Thoracic aorta (tissue), 2 donors: ENCODE data around the gene PHF21A. TPM values are rescaled to one million over a fixed set of nuclear protein-coding genes. Genes with fewer than 3 reads are reported as not detected.

Experiments used
- ATAC-seq: fragments of 150-250 bp; one replicate; pipeline ENCODE4 v1.8.0; 2017; ENCODE audit warnings: low read depth; ENCODE audit not compliant: insufficient number of reproducible peaks, low FRiP score
- DNase-seq: peaks from one replicate; pipeline ENCODE4 v3.0.0-alpha.2; 2020; ENCODE audit warnings: low spot score
- H3K27ac ChIP-seq, 2 donors: fragments of 200-600 bp; sonication (generic); 1 replicate in 1 of 2; 2 replicates in 1 of 2; pipeline ENCODE4 v1.5.1; 2016; ENCODE audit warnings: mild to moderate bottlenecking in 2 of 2, moderate library complexity in 2 of 2
- H3K27me3 ChIP-seq: fragments of 200-600 bp; sonication (generic); replicated peaks from 2 replicates; pipeline ENCODE4 v1.6.0; 2016; ENCODE audit warnings: mild to moderate bottlenecking; ENCODE audit not compliant: insufficient read depth
- H3K36me3 ChIP-seq: fragments of 200-600 bp; sonication (generic); one replicate; pipeline ENCODE4 v1.5.1; 2016
- H3K4me1 ChIP-seq, 2 donors: fragments of 200-600 bp; sonication (generic); 1 replicate in 1 of 2; 2 replicates in 1 of 2; pipeline versions ENCODE4 v1.5.1 to v1.6.0; 2016; ENCODE audit warnings: low read depth in 2 of 2, mild to moderate bottlenecking in 1 of 2; ENCODE audit not compliant: control insufficient read depth in 1 of 2
- H3K4me3 ChIP-seq: fragments of 200-600 bp; sonication (generic); 2 replicates; pipeline ENCODE4 v1.5.1; 2016; ENCODE audit warnings: mild to moderate bottlenecking
- H3K9me3 ChIP-seq: fragments of 200-600 bp; sonication (generic); 2 replicates; pipeline ENCODE4 v1.5.1; 2016
- CTCF ChIP-seq: fragments of 200-600 bp; sonication (generic); IDR thresholded peaks from one replicate; pipeline ENCODE4 v1.5.1; 2019; ENCODE audit warnings: antibody characterized with exemption
- total RNA-seq, 2 donors: library from RNA; depleted of rRNA; stranded (reverse); fragments of >200 nt; gene quantifications; one replicate each; pipeline versions ENCODE4 v1.1.0 to v1.2.3, GENCODE V29; 2016

PHF21A gene
- total RNA-seq, 2 donors from 2014 or later: 62.3 to 104 TPM

GRCh38 chr11:45926001-45926401 is 195.3 kb downstream of the PHF21A start:
- no peak overlapping the region for H3K27ac ChIP-seq
- ATAC-seq: no peak
- no peaks in the 10 kb centered on the region for H3K36me3 ChIP-seq
- H3K27me3 ChIP-seq: peaks cover 6% of the 10 kb centered on the region
- no peak for DNase-seq
- TF ChIP-seq CTCF: no peak
- no peak overlapping the region for H3K4me3 ChIP-seq
- H3K4me1 ChIP-seq: peaks cover 7 to 16% of the 10 kb centered on the region in 2 donors
- H3K9me3 ChIP-seq: no peaks in the 10 kb centered on the region

- no peak for TF ChIP-seq CTCF
- Histone ChIP-seq H3K27ac (no peak overlapping the region), H3K27me3 (peaks cover 6% of the 10 kb centered on the region), H3K4me1 (peaks cover 7 to 16% of the 10 kb centered on the region in 2 donors), H3K9me3 (no peaks in the 10 kb centered on the region), H3K36me3 (no peaks in the 10 kb centered on the region), H3K4me3 (no peak overlapping the region)
- ATAC-seq (no peak), DNase-seq (no peak)
Observed at GRCh38 chr11:45925550-45925949, 195.7 kb downstream of the PHF21A start.

- Histone ChIP-seq H3K36me3 (no peaks in the 10 kb centered on the region), H3K9me3 (no peaks in the 10 kb centered on the region), H3K27ac (no peak overlapping the region), H3K27me3 (peaks cover 6% of the 10 kb centered on the region), H3K4me3 (no peak overlapping the region), H3K4me1 (peaks cover 7 to 16% of the 10 kb centered on the region in 2 donors)
- DNase-seq (no peak), ATAC-seq (no peak)
- no peak for TF ChIP-seq CTCF
Observed at GRCh38 chr11:45924927-45925326, 196.3 kb downstream of the PHF21A start.

GRCh38 chr11:45924036-45924915 is 197.0 kb downstream of the PHF21A start:
- ATAC-seq (no peak), DNase-seq (no peak)
- Histone ChIP-seq H3K4me1 (peaks cover 7 to 16% of the 10 kb centered on the region in 2 donors), H3K4me3 (no peak overlapping the region), H3K27me3 (peaks cover 6% of the 10 kb centered on the region), H3K36me3 (no peaks in the 10 kb centered on the region), H3K27ac (no peak overlapping the region), H3K9me3 (no peaks in the 10 kb centered on the region)
- TF ChIP-seq CTCF: no peak

DNA sequence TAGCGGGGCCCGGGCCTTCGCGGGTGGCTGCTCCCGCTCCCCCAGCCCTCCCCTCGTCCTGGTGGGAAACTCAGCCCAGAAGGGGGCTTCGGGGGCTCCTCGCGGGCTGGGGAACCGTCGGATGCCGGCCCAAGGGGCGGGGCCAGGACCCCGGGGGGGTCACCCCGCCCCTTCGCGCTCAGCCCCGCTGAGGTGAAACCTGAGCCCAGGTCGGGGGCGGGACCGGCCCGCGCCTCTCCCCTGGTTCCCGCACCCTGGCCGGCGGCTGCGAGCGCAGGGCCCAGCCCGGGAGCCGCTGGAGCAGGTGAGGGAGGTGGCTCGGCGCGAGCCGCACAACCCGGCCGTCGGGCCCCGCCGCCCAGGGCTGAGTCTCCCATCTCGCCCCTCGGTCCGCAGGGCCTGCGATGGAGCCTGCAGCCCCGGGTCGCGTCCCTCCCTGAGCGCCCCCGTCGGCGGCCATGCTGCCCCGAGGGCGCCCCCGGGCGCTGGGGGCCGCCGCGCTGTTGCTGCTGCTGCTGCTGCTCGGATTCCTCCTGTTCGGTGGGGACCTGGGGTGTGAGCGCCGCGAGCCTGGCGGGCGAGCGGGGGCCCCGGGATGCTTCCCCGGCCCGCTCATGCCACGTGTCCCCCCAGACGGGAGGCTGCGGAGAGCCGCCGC is 198.7 kb downstream of the PHF21A start, which contains the start of gene LARGE2:
Gene LARGE2 (plus strand): TSS at position 232 of the 658 bp plus-strand sequence. CDS start 227 bp downstream, at position 459.
- no peak for ATAC-seq
- Histone ChIP-seq H3K27me3 (peaks cover 6% of the 10 kb centered on the region), H3K4me3 (peak within 1 kb of the TSS; percentile 57), H3K27ac (no peak within 1 kb of the TSS), H3K36me3 (no peaks in the 10 kb centered on the region), H3K4me1 (peaks cover 7 to 16% of the 10 kb centered on the region in 2 donors), H3K9me3 (no peaks in the 10 kb centered on the region)
- TF ChIP-seq CTCF: no peak
- DNase-seq: no peak
